ENCODE measurements around the gene MTHFSD.

- TF ChIP-seq CTCF (IDR thresholded peaks at IDR 0.05) (no peak), POLR2AphosphoS5 (IDR thresholded peaks at IDR 0.05) (no peak), POLR2A (IDR thresholded peaks at IDR 0.05) (no peak)
Measured at GRCh38 chr16:86524029-86524428, 31.0 kb downstream of the MTHFSD start.
